WI38 (cell line): ENCODE data around the gene RASAL2.
"Not testable (repeated sequence)": the region's sequence is repeated elsewhere in the genome, so short reads cannot be mapped to it uniquely, and the experiment has no call there.

Experiments
- H3K4me3 ChIP-seq: 2 replicates; pipeline ENCODE4 v1.5.1; 2011; ENCODE audit warnings: low read depth, mild to moderate bottlenecking, control low read depth, low read length
- TF ChIP-seq, protein P1 (sequence below): IDR thresholded peaks from 2 replicates; pipeline ENCODE4 v1.5.1; 2012; ENCODE audit warnings: low read depth, mild to moderate bottlenecking, control low read depth, low read length

The RASAL2 gene

DNA sequence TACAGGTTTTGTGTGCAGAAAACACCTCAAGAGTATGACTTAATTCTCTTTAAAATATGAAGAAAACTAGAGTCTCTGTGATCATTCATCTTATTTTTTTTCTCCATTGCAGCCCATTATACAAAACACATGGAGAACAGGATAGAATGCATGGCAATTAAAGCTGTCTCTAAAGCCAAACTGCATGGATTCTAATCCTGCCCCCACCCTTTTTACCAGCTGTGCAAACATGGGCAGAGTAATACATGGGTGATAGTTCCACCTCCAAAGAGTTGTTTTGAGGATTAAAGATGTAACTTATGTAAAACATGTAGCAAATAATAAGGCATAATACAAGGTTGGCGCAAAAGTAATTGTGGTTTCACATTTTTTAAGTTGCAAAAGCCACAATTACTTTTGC lies 288.5 kb downstream of the RASAL2 start:
- no peak overlapping the region for H3K4me3 ChIP-seq
- TF ChIP-seq, protein P1, sequence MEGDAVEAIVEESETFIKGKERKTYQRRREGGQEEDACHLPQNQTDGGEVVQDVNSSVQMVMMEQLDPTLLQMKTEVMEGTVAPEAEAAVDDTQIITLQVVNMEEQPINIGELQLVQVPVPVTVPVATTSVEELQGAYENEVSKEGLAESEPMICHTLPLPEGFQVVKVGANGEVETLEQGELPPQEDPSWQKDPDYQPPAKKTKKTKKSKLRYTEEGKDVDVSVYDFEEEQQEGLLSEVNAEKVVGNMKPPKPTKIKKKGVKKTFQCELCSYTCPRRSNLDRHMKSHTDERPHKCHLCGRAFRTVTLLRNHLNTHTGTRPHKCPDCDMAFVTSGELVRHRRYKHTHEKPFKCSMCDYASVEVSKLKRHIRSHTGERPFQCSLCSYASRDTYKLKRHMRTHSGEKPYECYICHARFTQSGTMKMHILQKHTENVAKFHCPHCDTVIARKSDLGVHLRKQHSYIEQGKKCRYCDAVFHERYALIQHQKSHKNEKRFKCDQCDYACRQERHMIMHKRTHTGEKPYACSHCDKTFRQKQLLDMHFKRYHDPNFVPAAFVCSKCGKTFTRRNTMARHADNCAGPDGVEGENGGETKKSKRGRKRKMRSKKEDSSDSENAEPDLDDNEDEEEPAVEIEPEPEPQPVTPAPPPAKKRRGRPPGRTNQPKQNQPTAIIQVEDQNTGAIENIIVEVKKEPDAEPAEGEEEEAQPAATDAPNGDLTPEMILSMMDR, result no peak

DNA sequence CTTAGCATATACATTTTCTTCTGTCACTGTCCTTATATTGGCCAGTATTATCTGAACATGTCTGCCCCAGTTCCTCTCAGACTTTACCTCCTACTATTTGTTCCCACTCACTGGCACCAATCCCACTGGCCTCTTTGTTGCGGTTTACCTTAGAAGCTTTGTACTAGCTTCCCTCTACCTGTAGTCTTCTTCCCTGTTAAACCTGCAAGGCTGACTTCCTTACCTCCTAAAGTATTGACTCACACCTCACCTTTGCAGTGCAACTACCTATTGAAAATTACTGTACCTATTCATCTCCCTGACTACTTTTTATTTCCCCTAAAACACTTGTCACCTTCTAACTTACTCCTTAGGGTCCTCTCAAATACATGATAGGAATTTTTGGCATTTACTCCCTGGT lies 291.8 kb downstream of the RASAL2 start:
- TF ChIP-seq, protein P1, result no peak
- no peak overlapping the region for H3K4me3 ChIP-seq

DNA sequence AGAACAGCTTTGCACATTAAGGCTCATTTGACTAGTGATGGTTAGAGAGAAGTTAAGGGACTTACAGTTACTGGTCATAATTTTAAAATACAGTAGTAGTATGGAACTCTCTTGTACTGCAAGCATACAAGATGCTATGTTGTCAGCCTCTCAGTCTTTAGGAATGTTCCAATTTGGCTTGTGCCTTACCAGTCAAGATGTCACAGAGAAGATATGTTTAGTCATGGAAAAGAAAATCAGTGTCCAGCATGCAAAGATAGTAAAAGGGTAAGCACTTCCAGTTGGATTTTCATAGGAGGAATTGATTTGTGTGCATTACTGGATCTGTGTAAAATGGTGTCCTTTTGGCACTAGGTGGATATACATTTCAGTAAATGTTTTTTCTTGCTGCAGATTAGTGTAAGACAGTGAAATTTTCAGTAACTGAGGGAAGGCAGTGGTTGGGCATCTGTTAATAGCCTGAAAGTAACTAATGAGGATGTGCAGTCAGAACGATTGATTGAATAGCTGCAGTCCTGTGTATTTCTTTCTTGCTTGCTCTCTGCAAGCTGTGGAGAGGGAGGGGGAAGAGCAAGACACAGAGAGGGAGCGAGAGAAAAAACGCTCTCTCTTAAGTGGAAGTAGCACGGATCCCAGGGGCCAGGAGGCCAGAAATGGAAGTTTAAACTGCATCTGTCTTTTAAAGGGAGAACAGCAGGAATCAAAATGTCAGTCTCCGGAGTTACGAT lies 294.7 kb downstream of the RASAL2 start:
- no peak overlapping the region for H3K4me3 ChIP-seq
- TF ChIP-seq, protein P1, result no peak

DNA sequence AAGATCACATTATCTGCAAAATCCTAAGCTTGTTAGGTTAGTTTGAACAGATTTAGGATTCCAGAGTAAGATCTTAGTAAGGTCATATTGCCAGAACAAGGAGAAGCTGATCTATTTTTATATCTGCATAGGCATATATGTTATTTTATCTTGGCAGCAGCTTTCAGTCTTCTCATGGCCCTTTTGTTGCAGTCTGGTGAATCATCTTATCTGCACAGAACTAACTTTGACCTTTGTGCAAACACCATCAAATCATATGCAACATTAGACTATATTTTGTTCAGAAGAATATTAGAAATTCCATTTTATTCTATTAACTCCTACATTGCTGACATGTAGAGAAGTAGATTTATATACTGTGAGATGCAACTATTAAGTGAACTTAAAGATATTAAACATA lies 295.5 kb downstream of the RASAL2 start:
- no peak overlapping the region for H3K4me3 ChIP-seq
- TF ChIP-seq, protein P1, result no peak

DNA sequence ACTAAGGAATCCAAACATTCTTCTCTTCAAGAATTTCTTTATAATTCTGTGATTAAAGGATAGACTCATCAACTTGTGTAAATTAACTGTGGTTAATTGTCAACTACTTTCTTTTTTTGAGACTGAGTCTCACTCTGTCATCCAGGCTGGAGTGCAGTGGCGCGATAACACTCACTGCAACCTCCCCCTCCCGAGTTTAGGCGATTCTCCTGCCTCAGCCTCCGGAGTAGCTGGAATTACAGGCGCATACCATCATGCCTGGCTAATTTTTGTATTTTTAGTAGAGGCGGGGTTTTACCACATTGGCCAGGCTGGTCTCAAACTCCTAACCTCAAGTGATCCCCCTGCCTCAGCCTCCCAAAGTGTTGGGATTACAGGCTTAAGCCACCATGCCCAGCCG lies 296.4 kb downstream of the RASAL2 start:
- not testable (repeated sequence) for H3K4me3 ChIP-seq

DNA sequence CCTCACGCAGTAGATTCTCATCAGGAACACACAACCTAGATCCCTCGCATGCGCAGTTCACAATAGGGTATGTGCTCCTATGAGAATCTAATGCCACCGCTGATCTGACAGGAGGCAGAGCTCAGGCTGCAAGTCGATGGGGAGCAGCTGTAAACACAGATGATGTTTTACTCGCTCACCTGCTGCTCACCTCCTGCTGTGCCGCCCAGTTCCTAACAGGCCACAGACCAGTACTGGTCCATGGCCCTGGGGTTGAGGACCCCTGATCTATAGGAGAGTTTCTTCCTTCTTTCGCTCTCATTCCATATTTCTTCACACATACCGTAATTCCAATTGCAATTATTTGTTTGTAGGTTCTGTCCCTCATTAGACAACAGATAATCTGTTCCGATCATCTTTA lies 299.5 kb downstream of the RASAL2 start:
- no peak overlapping the region for H3K4me3 ChIP-seq
- TF ChIP-seq, protein P1, result no peak

DNA sequence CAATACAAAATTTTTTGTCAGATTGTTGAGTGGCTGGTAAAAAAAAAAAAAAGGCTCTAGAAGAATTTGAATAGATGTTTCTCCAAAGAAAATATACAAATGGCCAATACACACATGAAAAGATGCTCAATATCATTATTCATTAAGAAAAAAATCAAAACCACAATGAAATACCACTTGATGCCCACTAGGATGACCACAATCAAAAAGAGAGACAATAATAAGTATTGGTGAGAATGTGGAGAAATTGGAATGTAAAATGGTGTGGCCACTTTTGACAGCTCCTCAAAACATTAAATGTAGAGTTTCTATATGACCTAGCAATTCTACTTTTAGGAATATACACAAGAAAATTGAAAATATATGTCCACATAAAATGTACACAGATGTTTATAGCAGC lies 302.9 kb downstream of the RASAL2 start:
- H3K4me3 ChIP-seq, result no peak overlapping the region
- TF ChIP-seq, protein P1, result no peak

DNA sequence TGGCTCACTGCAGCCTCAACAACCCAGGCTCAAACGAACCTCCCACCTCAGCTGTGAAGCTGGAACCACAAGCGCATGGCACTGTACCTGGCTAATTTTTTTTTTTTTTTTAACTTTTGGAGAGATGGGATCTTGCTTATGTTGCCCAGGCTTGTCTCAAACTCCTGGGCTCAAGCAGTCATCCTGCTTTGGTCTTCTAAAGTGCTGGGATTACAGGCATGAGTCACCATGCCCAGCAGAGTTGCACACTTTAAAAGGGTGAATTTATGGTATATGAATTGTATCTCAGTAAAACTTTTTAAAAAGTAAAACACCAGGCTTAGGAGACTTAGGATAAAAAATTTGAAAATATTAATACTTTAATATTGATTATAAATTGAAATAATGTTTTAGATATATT lies 303.8 kb downstream of the RASAL2 start:
- H3K4me3 ChIP-seq, result no peak overlapping the region
- TF ChIP-seq, protein P1, result no peak
